Measurements from ENCODE around the gene CLCN3. TPM values are rescaled to one million over a fixed set of nuclear protein-coding genes. Genes with fewer than 3 reads are reported as not detected.

Gene CLCN3
- total RNA-seq, 2 donors from 2014 or later: 137 to 148 TPM

DNA sequence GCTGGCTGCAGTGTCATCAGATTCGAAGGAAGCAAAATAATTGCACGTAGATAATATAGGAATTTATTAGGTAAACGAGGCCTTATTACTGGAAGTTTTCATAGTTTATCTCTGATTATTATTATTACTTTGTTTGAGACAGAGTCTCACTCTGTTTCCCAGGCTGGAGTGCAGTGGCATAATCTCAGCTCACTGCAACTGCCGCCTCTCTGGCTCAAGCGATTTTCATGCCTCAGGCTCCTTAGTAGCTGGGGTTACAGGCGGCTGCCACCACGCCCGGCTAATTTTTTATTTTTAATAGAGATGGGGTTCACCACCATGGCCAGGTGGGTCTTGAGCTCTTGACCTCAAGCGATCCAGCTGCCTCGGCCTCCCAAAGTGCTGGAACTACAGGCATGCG lies 12.5 kb downstream of the CLCN3 start:
- Histone ChIP-seq H3K27ac (no peak overlapping the region), H3K9ac (ENCODE audit: low read depth in 2 of 2, low read length in 2 of 2) (no peak overlapping the region), H3K4me3 (no peak overlapping the region), H3K36me3 (no peaks in the 10 kb centered on the region), H3K4me1 (peaks cover 9% of the 10 kb centered on the region), H3K9me3 (no peaks in the 10 kb centered on the region), H3K27me3 (no peaks in the 10 kb centered on the region)
- intact Hi-C loops (cut with DNase I): no loop called here
- DNase-seq: no peak
- TF ChIP-seq, protein P1, sequence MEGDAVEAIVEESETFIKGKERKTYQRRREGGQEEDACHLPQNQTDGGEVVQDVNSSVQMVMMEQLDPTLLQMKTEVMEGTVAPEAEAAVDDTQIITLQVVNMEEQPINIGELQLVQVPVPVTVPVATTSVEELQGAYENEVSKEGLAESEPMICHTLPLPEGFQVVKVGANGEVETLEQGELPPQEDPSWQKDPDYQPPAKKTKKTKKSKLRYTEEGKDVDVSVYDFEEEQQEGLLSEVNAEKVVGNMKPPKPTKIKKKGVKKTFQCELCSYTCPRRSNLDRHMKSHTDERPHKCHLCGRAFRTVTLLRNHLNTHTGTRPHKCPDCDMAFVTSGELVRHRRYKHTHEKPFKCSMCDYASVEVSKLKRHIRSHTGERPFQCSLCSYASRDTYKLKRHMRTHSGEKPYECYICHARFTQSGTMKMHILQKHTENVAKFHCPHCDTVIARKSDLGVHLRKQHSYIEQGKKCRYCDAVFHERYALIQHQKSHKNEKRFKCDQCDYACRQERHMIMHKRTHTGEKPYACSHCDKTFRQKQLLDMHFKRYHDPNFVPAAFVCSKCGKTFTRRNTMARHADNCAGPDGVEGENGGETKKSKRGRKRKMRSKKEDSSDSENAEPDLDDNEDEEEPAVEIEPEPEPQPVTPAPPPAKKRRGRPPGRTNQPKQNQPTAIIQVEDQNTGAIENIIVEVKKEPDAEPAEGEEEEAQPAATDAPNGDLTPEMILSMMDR (IDR thresholded peaks at IDR 0.05): no peak

DNA sequence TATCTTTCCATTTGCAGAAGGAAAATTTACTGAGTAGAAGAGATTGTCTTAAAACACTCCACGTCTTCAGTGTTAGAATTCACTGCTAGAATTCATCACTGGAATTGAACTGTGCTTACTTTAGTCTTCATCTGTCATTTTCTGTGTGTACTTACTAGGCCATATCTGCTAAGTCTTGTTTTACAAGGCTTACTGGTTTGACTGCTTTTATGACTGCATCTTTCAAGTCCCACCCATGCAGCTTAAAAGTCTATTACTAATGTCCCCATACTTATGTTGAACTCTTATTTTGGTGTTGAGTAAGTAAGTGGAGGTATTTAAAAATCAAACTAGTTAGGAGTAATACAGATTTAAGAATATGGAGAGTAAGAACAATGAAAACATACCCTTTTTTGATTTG lies 14.6 kb downstream of the CLCN3 start:
- intact Hi-C loops (cut with DNase I): no loop called here
- H3K4me1 ChIP-seq: peaks cover 9% of the 10 kb centered on the region
- H3K4me3 ChIP-seq: no peak overlapping the region
- TF ChIP-seq, protein P1 (IDR thresholded peaks at IDR 0.05): no peak
- no peak for DNase-seq
- peak overlapping the region; percentile 42 for H3K27ac ChIP-seq
- no peak overlapping the region for H3K9ac ChIP-seq (ENCODE audit: low read depth in 2 of 2, low read length in 2 of 2)
- H3K27me3 ChIP-seq: no peaks in the 10 kb centered on the region
- H3K36me3 ChIP-seq: no peaks in the 10 kb centered on the region
- no peaks in the 10 kb centered on the region for H3K9me3 ChIP-seq

DNA sequence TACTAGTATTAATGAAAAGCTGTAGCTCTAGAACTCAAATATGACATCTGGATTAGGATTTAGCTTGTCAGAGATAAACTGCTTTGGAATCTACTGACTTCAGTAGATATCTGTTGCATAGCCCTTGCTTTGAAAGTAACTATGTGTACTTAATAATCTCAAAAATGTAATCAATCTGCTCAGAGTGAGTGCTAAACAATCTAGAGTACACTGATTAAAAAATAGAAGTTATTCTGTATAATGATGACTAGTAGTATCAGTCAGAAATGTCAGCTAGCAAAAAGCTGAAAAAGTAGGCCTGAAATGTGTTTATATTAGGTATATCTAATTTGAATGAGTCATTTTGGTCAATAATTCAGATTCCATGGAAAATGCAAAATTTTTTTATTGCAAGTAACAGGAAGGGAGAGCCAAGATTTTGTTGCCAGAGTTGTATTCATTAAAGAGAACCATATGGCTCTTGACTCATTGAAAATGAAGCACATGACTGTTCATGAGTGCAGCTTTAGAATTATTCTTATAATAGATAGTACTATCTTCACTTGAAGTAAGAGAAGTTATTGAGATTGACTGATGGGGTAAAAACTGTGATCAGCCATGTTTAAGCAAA lies 20.0 kb downstream of the CLCN3 start:
- H3K9ac ChIP-seq (ENCODE audit: low read depth in 2 of 2, low read length in 2 of 2): no peak overlapping the region
- intact Hi-C loops (cut with DNase I): no loop called here
- no peak overlapping the region for H3K4me3 ChIP-seq
- H3K27me3 ChIP-seq: no peaks in the 10 kb centered on the region
- no peaks in the 10 kb centered on the region for H3K9me3 ChIP-seq
- H3K27ac ChIP-seq: no peak overlapping the region
- H3K4me1 ChIP-seq: no peaks in the 10 kb centered on the region
- TF ChIP-seq, protein P1 (IDR thresholded peaks at IDR 0.05): no peak
- no peak for DNase-seq
- H3K36me3 ChIP-seq: no peaks in the 10 kb centered on the region

DNA sequence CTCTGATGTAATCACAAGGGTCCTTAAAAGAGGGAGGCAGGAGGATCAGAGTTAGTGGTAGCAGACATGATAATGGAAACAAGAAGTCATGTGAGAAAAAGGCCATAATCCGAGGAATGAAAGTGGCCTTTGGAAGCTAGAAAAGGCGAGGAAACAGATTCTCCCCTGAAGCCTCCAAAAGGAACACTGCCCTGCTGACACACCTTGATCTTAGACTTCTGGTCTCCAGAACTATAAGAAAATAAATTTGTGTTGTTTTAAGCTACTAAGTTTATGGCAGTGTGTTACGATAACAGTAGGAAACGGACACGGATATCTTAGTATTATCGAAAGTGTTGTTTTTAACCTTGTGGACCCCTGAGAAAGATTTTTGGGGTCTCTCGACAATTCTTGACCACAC lies 24.4 kb downstream of the CLCN3 start:
- intact Hi-C loops (cut with DNase I): no loop called here
- no peaks in the 10 kb centered on the region for H3K9me3 ChIP-seq
- peak overlapping the region; percentile 27 for H3K27ac ChIP-seq
- no peak overlapping the region for H3K4me3 ChIP-seq
- no peaks in the 10 kb centered on the region for H3K36me3 ChIP-seq
- no peaks in the 10 kb centered on the region for H3K27me3 ChIP-seq
- TF ChIP-seq, protein P1 (IDR thresholded peaks at IDR 0.05): no peak
- H3K4me1 ChIP-seq: no peaks in the 10 kb centered on the region
- peak; percentile 32 for DNase-seq
- peak overlapping the region in 1 of 2 donors; percentile 55 for H3K9ac ChIP-seq (ENCODE audit: low read depth in 2 of 2, low read length in 2 of 2)

DNA sequence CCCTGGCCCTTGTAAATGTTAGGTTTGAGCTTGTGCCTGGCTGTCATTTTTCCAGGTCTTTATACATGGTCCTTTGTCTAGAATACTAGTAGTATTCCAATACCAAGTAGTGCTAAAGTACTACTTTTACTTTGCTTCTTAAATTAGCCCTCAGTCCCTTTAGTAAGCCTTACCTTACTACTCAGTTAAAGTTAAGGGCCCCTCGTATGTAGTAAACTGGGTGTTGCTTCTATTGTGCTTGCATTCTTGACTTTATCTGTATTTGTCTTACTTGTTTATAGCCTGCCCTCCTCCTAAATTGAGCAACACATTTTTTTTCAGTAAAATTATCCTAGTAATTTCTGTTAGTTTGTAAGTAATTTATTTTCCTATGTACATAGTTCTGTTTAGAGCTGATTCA lies 25.2 kb downstream of the CLCN3 start:
- peak overlapping the region; percentile 27 for H3K27ac ChIP-seq
- TF ChIP-seq, protein P1 (IDR thresholded peaks at IDR 0.05): no peak
- no peak overlapping the region for H3K4me3 ChIP-seq
- H3K9ac ChIP-seq (ENCODE audit: low read depth in 2 of 2, low read length in 2 of 2): no peak overlapping the region
- H3K4me1 ChIP-seq: no peaks in the 10 kb centered on the region
- no peaks in the 10 kb centered on the region for H3K36me3 ChIP-seq
- no peaks in the 10 kb centered on the region for H3K27me3 ChIP-seq
- intact Hi-C loops (cut with DNase I): no loop called here
- no peak for DNase-seq
- no peaks in the 10 kb centered on the region for H3K9me3 ChIP-seq
